HFF-Myc (cell line): ENCODE data around the gene CTU2.

ENCODE experiments used
- DNase-seq: peaks from one replicate; pipeline ENCODE4 v3.0.0-alpha.2; 2011; ENCODE audit warnings: low read depth; ENCODE audit errors: extremely low read depth
- H3K4me3 ChIP-seq: replicated peaks from 2 replicates; pipeline ENCODE4 v1.5.1; 2011; ENCODE audit warnings: low read depth, mild to moderate bottlenecking, control low read depth, low read length
- TF ChIP-seq, protein P1 (sequence below): IDR thresholded peaks from 2 replicates; pipeline ENCODE4 v1.5.1; 2012; ENCODE audit warnings: mild to moderate bottlenecking, low read depth, low read length, control low read depth; ENCODE audit errors: missing control alignments

Gene CTU2

DNA sequence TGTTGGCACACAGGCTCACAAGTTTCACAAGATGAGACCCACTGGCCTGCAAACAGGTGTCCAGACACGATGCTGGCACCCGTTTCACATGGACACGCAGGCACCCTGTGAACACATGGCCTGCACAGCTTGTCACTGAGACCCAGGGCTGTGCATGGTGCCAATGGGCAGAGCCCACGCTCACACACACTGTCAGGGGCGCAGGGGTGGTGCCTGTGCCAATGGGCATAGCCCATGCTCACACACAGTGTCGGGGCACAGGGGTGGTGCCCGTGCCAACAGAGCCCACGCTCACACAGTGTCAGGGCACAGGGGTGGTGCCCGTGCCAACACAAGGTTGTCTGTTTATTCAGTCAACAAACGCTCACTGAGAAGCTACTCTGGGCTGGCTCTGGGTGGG lies 29.3 kb downstream of the CTU2 start:
- TF ChIP-seq, protein P1, sequence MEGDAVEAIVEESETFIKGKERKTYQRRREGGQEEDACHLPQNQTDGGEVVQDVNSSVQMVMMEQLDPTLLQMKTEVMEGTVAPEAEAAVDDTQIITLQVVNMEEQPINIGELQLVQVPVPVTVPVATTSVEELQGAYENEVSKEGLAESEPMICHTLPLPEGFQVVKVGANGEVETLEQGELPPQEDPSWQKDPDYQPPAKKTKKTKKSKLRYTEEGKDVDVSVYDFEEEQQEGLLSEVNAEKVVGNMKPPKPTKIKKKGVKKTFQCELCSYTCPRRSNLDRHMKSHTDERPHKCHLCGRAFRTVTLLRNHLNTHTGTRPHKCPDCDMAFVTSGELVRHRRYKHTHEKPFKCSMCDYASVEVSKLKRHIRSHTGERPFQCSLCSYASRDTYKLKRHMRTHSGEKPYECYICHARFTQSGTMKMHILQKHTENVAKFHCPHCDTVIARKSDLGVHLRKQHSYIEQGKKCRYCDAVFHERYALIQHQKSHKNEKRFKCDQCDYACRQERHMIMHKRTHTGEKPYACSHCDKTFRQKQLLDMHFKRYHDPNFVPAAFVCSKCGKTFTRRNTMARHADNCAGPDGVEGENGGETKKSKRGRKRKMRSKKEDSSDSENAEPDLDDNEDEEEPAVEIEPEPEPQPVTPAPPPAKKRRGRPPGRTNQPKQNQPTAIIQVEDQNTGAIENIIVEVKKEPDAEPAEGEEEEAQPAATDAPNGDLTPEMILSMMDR = no peak
- DNase-seq = no peak
- H3K4me3 ChIP-seq = no peak overlapping the region

DNA sequence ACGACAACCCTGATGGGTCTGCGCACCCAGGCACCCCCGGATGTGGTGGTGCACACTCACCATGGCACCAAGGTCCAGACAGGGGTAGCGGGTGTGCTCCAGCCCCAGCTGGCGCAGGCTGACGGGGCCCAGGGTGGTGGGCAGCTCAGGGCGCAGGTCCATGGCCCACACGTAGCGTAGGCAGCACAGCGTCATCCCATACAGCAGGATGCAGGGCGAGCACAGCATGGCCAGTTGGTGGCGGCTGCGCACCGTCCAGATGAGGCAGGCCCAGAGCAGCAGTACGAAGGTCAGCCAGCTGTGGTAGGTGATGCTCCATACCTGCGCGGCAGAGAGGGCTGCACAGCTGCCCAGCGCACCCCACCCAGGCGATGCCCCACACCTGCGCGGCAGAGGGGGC lies 29.8 kb downstream of the CTU2 start:
- no peak for DNase-seq
- TF ChIP-seq, protein P1 = no peak
- no peak overlapping the region for H3K4me3 ChIP-seq

DNA sequence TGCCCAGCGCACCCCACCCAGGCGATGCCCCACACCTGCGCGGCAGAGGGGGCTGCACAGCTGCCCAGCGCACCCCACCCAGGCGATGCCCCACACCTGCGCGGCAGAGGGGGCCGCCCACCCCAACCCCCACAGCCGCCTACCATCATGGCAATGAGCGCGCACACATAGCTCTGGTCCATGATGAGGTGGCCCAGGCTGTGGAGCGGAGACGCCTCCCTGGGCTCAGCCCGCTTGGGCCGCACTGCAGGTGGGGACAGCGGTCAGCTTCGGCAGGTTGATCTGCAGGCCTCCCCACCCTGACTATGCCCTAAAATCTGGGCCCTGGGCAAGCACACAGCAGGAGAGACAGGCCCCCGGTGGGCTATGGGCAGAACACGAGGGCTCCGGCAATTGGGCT lies 30.2 kb downstream of the CTU2 start:
- no peak overlapping the region for H3K4me3 ChIP-seq
- TF ChIP-seq, protein P1 = no peak
- DNase-seq = no peak

DNA sequence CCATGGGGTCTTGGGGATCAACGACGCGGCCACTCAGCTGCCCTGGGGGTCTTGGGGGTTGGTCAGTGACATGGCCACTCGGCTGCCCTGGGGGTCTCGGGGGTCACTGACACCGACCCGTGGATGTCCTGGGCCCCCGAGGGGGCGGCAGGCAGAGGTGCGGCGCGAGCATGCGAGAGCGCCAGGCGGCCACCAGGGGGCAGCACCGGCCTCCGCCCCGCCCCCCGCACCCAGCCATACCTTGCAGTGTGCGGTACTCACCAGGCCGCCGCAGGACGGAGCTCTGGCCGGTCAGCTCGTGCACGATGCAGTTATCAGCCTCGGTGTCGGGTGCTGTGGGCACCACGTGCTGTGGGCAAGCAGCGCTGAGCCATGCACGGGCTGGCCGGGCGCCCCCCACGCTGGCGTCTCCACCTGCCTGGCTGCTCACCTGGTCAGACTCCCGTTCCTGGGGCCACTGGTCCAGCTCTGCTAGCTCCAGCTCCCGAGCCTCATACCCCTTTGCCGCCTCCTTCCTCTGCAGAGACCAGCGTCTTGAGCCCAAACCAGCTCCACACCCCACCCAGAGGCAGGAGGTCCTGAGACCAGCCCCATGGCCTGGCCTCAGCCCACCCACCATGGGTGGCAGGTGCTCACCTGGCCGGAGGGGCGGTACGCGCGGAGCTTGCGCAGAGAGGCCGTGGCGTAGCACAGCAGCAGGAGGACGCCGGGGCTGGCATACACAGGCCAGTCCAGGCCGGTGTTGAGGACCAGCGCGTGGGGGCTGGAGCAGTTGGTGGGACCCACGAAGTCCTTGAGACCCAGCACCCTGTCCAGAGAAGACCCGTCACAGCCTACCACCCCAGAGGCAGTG lies 31.2 kb downstream of the CTU2 start:
- H3K4me3 ChIP-seq = no peak overlapping the region
- TF ChIP-seq, protein P1 = peak; percentile 94
- DNase-seq = peak; percentile 48

DNA sequence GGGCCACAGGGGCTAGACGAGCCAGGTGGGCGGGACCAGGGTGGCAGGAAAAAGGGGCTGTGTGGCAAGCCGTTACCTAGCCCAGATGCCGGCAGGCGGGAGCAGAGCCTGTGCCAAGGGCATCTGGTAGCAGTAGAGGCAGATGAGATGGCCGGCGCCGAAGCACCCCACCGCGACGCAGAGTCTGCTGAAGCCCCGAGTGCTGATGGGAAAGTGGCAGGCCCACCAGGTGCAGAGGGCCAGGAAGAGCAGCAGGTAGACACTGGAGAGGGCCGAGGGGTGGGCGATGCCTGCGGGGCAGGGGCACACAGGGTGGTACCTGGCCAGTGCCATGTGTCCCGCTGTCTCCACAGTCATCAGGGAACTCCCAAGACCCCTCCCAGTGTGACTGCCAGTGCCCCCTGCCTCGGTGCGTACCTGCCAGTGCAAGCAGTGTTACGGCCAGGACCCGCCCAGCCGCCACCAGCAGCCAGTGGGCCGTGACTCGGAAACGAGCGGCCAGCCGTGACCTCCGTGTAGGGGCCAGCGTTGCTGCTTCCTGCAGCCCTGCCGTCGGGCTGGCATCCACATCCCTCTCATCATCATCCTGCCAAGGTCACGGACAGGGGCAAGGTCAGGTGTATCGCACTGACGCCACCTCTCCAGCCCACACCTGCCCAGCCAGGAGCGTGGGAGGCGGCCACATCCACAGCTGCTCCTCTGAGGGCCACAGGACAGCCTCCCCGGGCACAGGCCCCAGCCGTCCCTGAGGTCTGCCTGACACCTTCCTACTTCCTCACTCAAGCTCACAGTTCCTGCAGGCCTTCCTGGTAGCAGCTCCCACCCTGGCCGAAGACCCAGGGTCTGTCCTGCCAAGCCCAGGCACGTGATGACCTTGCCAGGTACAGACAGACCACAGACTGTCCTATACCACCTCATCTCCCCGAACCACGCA lies 32.1 kb downstream of the CTU2 start:
- TF ChIP-seq, protein P1 = no peak
- DNase-seq = no peak
- H3K4me3 ChIP-seq = no peak overlapping the region

DNA sequence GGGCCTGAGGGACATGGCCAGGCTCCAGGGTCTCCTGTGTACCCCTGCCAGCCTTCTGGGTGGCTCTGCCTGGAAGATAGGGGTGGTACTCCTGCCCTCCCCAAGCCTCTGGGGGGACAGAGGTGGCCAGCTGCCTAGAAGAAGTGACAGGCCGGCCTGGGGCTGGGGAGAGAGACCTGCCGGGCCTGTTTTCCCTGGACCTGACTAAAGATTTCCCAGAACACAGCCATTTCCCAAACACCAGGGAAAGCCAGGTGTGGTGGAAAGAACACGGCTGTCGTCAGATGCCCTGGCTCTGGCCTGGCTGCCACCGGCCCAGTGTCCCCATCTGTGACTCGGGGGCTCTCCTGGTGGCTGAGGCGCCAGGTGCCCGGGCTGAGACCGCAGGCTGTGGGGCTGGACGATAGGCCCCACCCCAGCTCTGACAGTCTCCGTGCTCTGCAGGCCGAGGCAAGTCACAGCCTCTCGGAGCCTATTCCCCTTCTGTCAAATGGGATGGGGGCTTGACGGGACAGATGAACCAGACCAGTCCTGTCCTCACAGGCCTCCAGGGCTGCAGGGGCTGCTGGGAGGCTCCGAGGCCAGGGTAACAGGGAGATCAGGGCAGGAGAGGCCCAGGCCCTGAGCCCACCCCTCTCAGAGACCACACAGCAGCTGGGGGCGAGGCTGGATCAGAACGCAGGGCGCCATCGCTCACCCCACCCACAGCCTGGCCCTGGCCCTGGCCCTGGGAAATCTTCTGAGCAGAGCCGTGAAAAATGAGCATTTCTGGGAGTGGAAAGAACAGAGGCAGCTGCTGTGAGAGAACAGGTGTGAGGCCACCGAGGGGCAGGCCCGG lies 33.1 kb downstream of the CTU2 start:
- H3K4me3 ChIP-seq = no peak overlapping the region
- TF ChIP-seq, protein P1 = no peak
- no peak for DNase-seq
